IPS-20b (cell line): Measurements from ENCODE around the gene CAPN8.

Experiments used
- H3K27ac ChIP-seq: one replicate; pipeline ENCODE4 v1.5.1; 2013; ENCODE audit warnings: low read length
- H3K27me3 ChIP-seq: 2 replicates; pipeline ENCODE4 v1.6.1; 2013; ENCODE audit warnings: mild to moderate bottlenecking, low read length, inconsistent platforms; ENCODE audit not compliant: insufficient read depth
- H3K36me3 ChIP-seq: 2 replicates; pipeline ENCODE4 v1.6.1; 2013; ENCODE audit warnings: low read depth, mild to moderate bottlenecking, inconsistent platforms, low read length, moderate library complexity; ENCODE audit not compliant: insufficient read depth
- H3K4me1 ChIP-seq: 2 replicates; pipeline ENCODE4 v1.6.1; 2013; ENCODE audit warnings: mild to moderate bottlenecking, control low read depth, inconsistent platforms, low read length, moderate library complexity; ENCODE audit not compliant: insufficient read depth
- H3K4me3 ChIP-seq: 2 replicates; pipeline ENCODE4 v1.5.1; 2013; ENCODE audit warnings: mild to moderate bottlenecking, low read length, inconsistent platforms
- H3K9ac ChIP-seq: 2 replicates; pipeline ENCODE4 v1.6.1; 2013; ENCODE audit warnings: low read depth, mild to moderate bottlenecking, inconsistent platforms, low read length, moderate library complexity
- H3K9me3 ChIP-seq: 2 replicates; pipeline ENCODE4 v1.6.1; 2013; ENCODE audit warnings: mild to moderate bottlenecking, low read depth, low read length, inconsistent platforms; ENCODE audit not compliant: insufficient read depth

The CAPN8 gene

GRCh38 chr1:223695941-223696340 is 30.4 kb upstream of the CAPN8 start:
- Histone ChIP-seq H3K36me3 (no peaks in the 10 kb centered on the region), H3K9ac (no peak overlapping the region), H3K9me3 (no peaks in the 10 kb centered on the region), H3K27ac (no peak overlapping the region), H3K27me3 (no peaks in the 10 kb centered on the region), H3K4me1 (no peaks in the 10 kb centered on the region; the same call in 1 of the 2 replicates), H3K4me3 (no peak overlapping the region)

DNA sequence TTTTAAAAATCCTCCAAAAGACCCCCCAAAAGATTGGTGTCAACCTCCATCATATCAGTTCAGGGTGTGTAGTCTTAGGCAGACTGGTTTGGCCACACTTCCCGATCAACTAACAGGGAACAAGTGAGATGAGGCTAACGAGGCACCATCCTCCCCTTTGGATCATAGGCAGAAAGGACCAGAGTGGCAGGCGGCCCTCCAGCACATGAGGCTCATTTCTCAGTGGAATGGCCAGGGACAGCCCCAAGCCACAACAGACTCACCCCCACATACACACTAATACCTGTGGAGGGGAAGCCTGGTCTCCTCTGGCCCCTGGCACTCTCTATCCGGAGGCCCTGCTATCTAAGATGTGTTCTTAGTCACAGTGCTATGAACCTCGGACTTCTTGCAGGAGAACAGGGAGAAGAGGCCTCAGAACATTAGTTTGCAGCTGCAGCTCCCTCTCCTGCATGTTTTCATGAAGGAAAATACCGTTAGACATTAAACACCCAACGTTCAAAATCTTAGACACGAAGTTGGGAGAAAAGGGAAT is 29.6 kb upstream of the CAPN8 start:
- no peak overlapping the region for H3K9ac ChIP-seq
- no peak overlapping the region for H3K27ac ChIP-seq
- H3K27me3 ChIP-seq = no peaks in the 10 kb centered on the region
- H3K36me3 ChIP-seq = no peaks in the 10 kb centered on the region
- no peaks in the 10 kb centered on the region for H3K4me1 ChIP-seq
- H3K9me3 ChIP-seq = no peaks in the 10 kb centered on the region
- no peak overlapping the region for H3K4me3 ChIP-seq

DNA sequence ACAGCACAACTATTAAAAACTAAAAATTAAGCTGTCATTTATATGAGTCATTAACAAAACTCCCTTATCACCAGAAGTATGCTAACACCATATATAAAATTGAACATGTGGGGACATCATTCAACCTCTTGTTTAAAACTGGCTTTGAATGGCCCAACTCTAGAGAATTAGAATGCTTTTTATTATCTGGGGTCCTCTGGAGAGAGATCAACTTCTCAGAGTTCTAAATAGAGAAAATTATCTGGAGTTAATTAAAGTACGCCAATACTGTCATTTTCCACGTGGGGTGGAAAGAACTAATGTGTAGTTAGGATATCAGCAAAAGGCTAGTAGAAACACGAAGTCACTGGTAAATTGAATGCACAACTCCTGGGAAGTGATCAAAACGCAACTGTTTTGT is 25.6 kb upstream of the CAPN8 start:
- Histone ChIP-seq H3K27me3 (no peaks in the 10 kb centered on the region), H3K27ac (no peak overlapping the region), H3K9me3 (0 out of 2 replicates have a peak, but pooled peaks cover 3% of the 10 kb centered on the region), H3K4me3 (no peak overlapping the region), H3K4me1 (no peaks in the 10 kb centered on the region), H3K36me3 (no peaks in the 10 kb centered on the region), H3K9ac (no peak overlapping the region)

DNA sequence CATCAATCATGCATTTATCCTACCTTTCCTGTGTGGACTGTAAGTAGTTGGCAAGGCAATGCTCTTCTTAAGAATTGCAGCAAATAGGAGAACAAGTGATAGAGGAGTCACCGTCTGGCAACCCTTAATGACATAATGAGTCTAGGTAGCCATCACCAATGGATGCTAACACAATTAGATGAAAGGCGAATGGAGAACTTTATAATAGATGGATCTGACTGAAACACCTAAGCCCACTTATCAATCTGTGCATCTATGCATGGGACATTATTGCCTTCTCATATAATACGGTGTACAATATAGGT is 18.9 kb upstream of the CAPN8 start:
- Histone ChIP-seq H3K9me3 (0 out of 2 replicates have a peak, but pooled peaks cover 3% of the 10 kb centered on the region), H3K27me3 (0 out of 2 replicates have a peak, but pooled peaks cover 6% of the 10 kb centered on the region), H3K4me1 (no peaks in the 10 kb centered on the region), H3K4me3 (no peak overlapping the region), H3K36me3 (no peaks in the 10 kb centered on the region), H3K27ac (no peak overlapping the region), H3K9ac (no peak overlapping the region)

DNA sequence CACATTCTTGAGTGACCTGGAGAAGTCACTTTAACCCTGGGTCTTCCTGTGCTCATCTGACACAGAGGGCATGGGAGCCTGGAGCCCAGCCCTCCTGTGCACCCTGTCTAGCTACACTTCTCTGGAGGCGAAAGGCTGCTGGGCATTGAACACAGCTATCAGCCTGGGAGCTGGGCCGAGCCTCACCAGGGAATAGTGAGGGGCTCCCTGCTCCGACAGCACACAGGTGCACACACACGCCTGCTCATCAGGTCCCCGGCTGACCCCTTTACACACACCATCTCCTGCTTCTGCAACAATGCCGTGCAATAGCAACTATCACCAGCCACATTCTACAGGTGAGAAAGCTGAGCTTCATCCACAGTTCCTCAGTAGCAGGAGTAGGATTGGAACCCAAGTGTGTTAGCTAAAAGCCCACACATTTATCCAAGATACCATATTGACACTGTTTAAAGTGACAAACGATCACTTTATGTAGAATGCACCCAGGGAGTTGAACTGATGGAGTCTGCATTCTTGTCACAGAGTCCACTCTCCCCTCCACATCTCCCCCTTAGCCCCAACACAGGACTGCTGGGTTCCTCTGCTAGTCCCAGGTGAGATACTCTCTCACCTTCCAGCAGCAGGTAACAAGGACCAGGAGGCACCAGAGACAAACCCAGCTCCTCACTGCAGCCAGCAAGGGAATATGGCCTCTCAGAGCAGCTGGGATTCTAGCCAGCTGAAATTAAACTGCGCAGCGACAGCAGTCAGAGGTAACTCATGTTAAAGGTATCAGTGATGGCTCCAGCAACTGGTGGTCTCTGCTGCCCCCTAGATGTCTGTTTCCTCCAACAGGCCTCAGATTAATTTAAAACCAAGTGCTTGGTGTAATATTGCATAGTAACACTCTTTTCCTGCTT is 18.3 kb upstream of the CAPN8 start:
- H3K27ac ChIP-seq = no peak overlapping the region
- no peak overlapping the region for H3K9ac ChIP-seq
- no peaks in the 10 kb centered on the region for H3K4me1 ChIP-seq
- 0 out of 2 replicates have a peak, but pooled peaks cover 6% of the 10 kb centered on the region for H3K27me3 ChIP-seq
- H3K4me3 ChIP-seq = no peak overlapping the region
- H3K36me3 ChIP-seq = no peaks in the 10 kb centered on the region
- H3K9me3 ChIP-seq = 0 out of 2 replicates have a peak, but pooled peaks cover 3% of the 10 kb centered on the region

GRCh38 chr1:223682502-223682901 is 17.0 kb upstream of the CAPN8 start:
- no peak overlapping the region for H3K4me3 ChIP-seq
- H3K9ac ChIP-seq = no peak overlapping the region
- 0 out of 2 replicates have a peak, but pooled peaks cover under 1% of the 10 kb centered on the region for H3K9me3 ChIP-seq
- H3K27me3 ChIP-seq = 0 out of 2 replicates have a peak, but pooled peaks cover 6% of the 10 kb centered on the region
- H3K4me1 ChIP-seq = no peaks in the 10 kb centered on the region
- no peaks in the 10 kb centered on the region for H3K36me3 ChIP-seq
- H3K27ac ChIP-seq = no peak overlapping the region

DNA sequence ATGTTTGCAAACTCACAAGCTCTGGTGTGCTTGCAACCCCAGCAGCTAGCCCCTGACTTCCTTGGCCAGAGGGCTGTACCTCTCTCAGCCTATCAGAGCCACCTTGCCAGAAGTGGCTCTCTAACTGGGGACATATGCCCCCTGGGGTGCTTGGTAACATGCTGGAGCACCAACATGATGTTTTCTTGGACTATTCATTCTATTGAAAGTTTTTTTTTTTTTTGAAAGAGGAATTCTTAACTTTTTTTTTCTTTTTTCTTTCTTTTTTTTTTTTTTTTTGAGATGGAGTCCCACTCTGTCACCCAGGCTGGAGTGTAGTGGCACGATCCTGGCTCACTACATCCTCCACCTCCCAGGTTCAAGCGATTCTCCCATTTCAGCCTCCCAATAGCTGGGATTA is 14.7 kb upstream of the CAPN8 start:
- H3K4me3 ChIP-seq = no peak overlapping the region
- H3K27me3 ChIP-seq = 0 out of 2 replicates have a peak, but pooled peaks cover 6% of the 10 kb centered on the region
- no peaks in the 10 kb centered on the region for H3K4me1 ChIP-seq
- no peak overlapping the region for H3K27ac ChIP-seq
- H3K9me3 ChIP-seq = peaks cover 4% of the 10 kb centered on the region; the same call in 1 of the 2 replicates
- no peak overlapping the region for H3K9ac ChIP-seq
- H3K36me3 ChIP-seq = no peaks in the 10 kb centered on the region

- Histone ChIP-seq H3K4me3 (no peak overlapping the region), H3K4me1 (no peaks in the 10 kb centered on the region), H3K36me3 (no peaks in the 10 kb centered on the region), H3K9ac (no peak overlapping the region), H3K27ac (no peak overlapping the region), H3K9me3 (peaks cover 14% of the 10 kb centered on the region), H3K27me3 (0 out of 2 replicates have a peak, but pooled peaks cover 6% of the 10 kb centered on the region)
These were observed 13.3 kb upstream of the CAPN8 start for GRCh38 chr1:223678841-223679240.

GRCh38 chr1:223674119-223674890 is 8.8 kb upstream of the CAPN8 start:
- Histone ChIP-seq H3K4me1 (no peaks in the 10 kb centered on the region), H3K36me3 (no peaks in the 10 kb centered on the region), H3K9ac (no peak overlapping the region), H3K27ac (no peak overlapping the region), H3K4me3 (no peak overlapping the region), H3K9me3 (peaks cover 24% of the 10 kb centered on the region), H3K27me3 (no peaks in the 10 kb centered on the region)

GRCh38 chr1:223670458-223671159 is 5.1 kb upstream of the CAPN8 start:
- Histone ChIP-seq H3K9ac (no peak overlapping the region), H3K9me3 (peaks cover 20% of the 10 kb centered on the region), H3K27ac (no peak overlapping the region), H3K36me3 (no peaks in the 10 kb centered on the region), H3K4me1 (no peaks in the 10 kb centered on the region), H3K27me3 (no peaks in the 10 kb centered on the region), H3K4me3 (no peak overlapping the region)
